ENCODE data around the gene KIF9. TPM values are rescaled to one million over a fixed set of nuclear protein-coding genes. Genes with fewer than 3 reads are reported as not detected.

Gene KIF9
- total RNA-seq, 1 donor from 2014 or later: 7.5 TPM

GRCh38 chr3:47276558-47276957 lies 6.0 kb downstream of the KIF9 start:
- no peak for DNase-seq (ENCODE audit: low read depth)
- Histone ChIP-seq H3K4me2 (ENCODE audit: low read length) (no peak overlapping the region), H3K4me3 (ENCODE audit: insufficient read depth, low read depth, low read length) (no peak overlapping the region), H3K27ac (ENCODE audit: low read depth, low read length) (no peak overlapping the region), H3K4me1 (ENCODE audit: insufficient read depth, low read length) (peaks cover 6% of the 10 kb centered on the region), H4K20me1 (ENCODE audit: insufficient read depth, low read length) (no peaks in the 10 kb centered on the region), H3K27me3 (ENCODE audit: insufficient read depth, low read length) (no peaks in the 10 kb centered on the region), H2AFZ (ENCODE audit: low read depth, low read length) (no peak overlapping the region), H3K36me3 (ENCODE audit: insufficient read depth, low read length) (no peaks in the 10 kb centered on the region), H3K9me3 (ENCODE audit: insufficient read depth, low read depth, low read length) (no peaks in the 10 kb centered on the region), H3K79me2 (ENCODE audit: insufficient read depth, low read length) (peaks cover 7% of the 10 kb centered on the region), H3K9ac (ENCODE audit: low read length) (no peak overlapping the region)
- no peaks in the 10 kb centered on the region for H3K4me1 Mint-ChIP-seq (ENCODE audit: low read depth, unreplicated experiment)
- no peak overlapping the region for H3K4me3 Mint-ChIP-seq (ENCODE audit: unreplicated experiment)
- no peaks in the 10 kb centered on the region for H3K9me3 Mint-ChIP-seq (ENCODE audit: unreplicated experiment)
- H3K36me3 Mint-ChIP-seq (ENCODE audit: low read depth, unreplicated experiment): peaks cover 9% of the 10 kb centered on the region
- no peak overlapping the region for H3K27ac Mint-ChIP-seq (ENCODE audit: unreplicated experiment)
- TF ChIP-seq EZH2 (IDR thresholded peaks at IDR 0.05; ENCODE audit: insufficient read depth, low read length): no peak
- FAIRE-seq: no peak
- no peaks in the 10 kb centered on the region for H3K27me3 Mint-ChIP-seq (ENCODE audit: low read depth, unreplicated experiment)

- FAIRE-seq: no peak
Observed at GRCh38 chr3:47274652-47275051, 7.9 kb downstream of the KIF9 start.

GRCh38 chr3:47273564-47273963 lies 9.0 kb downstream of the KIF9 start:
- Histone ChIP-seq H3K27me3 (ENCODE audit: insufficient read depth, low read length) (no peaks in the 10 kb centered on the region), H3K4me2 (ENCODE audit: low read length) (no peak overlapping the region), H2AFZ (ENCODE audit: low read depth, low read length) (no peak overlapping the region), H3K79me2 (ENCODE audit: insufficient read depth, low read length) (no peaks in the 10 kb centered on the region), H3K4me3 (ENCODE audit: insufficient read depth, low read depth, low read length) (no peak overlapping the region), H3K4me1 (ENCODE audit: insufficient read depth, low read length) (no peaks in the 10 kb centered on the region), H4K20me1 (ENCODE audit: insufficient read depth, low read length) (no peaks in the 10 kb centered on the region), H3K9ac (ENCODE audit: low read length) (no peak overlapping the region), H3K36me3 (ENCODE audit: insufficient read depth, low read length) (no peaks in the 10 kb centered on the region), H3K27ac (ENCODE audit: low read depth, low read length) (no peak overlapping the region), H3K9me3 (ENCODE audit: insufficient read depth, low read depth, low read length) (no peaks in the 10 kb centered on the region)
- H3K27ac Mint-ChIP-seq (ENCODE audit: unreplicated experiment): no peak overlapping the region
- H3K36me3 Mint-ChIP-seq (ENCODE audit: low read depth, unreplicated experiment): peaks cover 9% of the 10 kb centered on the region
- no peak for FAIRE-seq
- no peaks in the 10 kb centered on the region for H3K9me3 Mint-ChIP-seq (ENCODE audit: unreplicated experiment)
- no peak overlapping the region for H3K4me3 Mint-ChIP-seq (ENCODE audit: unreplicated experiment)
- DNase-seq (ENCODE audit: low read depth): no peak
- H3K27me3 Mint-ChIP-seq (ENCODE audit: low read depth, unreplicated experiment): no peaks in the 10 kb centered on the region
- no peaks in the 10 kb centered on the region for H3K4me1 Mint-ChIP-seq (ENCODE audit: low read depth, unreplicated experiment)
- TF ChIP-seq EZH2 (IDR thresholded peaks at IDR 0.05; ENCODE audit: insufficient read depth, low read length) (no peak), CTCF (IDR thresholded peaks at IDR 0.05; ENCODE audit: insufficient read depth, low read depth, low read length) (no peak)

More at GRCh38 chr3:47274652-47275051, 7.9 kb downstream of the KIF9 start:
- Histone ChIP-seq H3K4me3 (ENCODE audit: insufficient read depth, low read depth, low read length) (no peak overlapping the region), H3K27me3 (ENCODE audit: insufficient read depth, low read length) (no peaks in the 10 kb centered on the region), H3K79me2 (ENCODE audit: insufficient read depth, low read length) (no peaks in the 10 kb centered on the region), H3K4me2 (ENCODE audit: low read length) (no peak overlapping the region), H3K4me1 (ENCODE audit: insufficient read depth, low read length) (no peaks in the 10 kb centered on the region), H3K27ac (ENCODE audit: low read depth, low read length) (no peak overlapping the region), H2AFZ (ENCODE audit: low read depth, low read length) (no peak overlapping the region), H3K9me3 (ENCODE audit: insufficient read depth, low read depth, low read length) (no peaks in the 10 kb centered on the region), H3K9ac (ENCODE audit: low read length) (no peak overlapping the region), H4K20me1 (ENCODE audit: insufficient read depth, low read length) (no peaks in the 10 kb centered on the region), H3K36me3 (ENCODE audit: insufficient read depth, low read length) (no peaks in the 10 kb centered on the region)
- H3K27me3 Mint-ChIP-seq (ENCODE audit: low read depth, unreplicated experiment): no peaks in the 10 kb centered on the region
- H3K4me3 Mint-ChIP-seq (ENCODE audit: unreplicated experiment): no peak overlapping the region
- no peak for DNase-seq (ENCODE audit: low read depth)
- no peaks in the 10 kb centered on the region for H3K9me3 Mint-ChIP-seq (ENCODE audit: unreplicated experiment)
- no peaks in the 10 kb centered on the region for H3K4me1 Mint-ChIP-seq (ENCODE audit: low read depth, unreplicated experiment)
- H3K27ac Mint-ChIP-seq (ENCODE audit: unreplicated experiment): no peak overlapping the region
- TF ChIP-seq CTCF (IDR thresholded peaks at IDR 0.05; ENCODE audit: insufficient read depth, low read depth, low read length) (no peak), EZH2 (IDR thresholded peaks at IDR 0.05; ENCODE audit: insufficient read depth, low read length) (no peak)
- H3K36me3 Mint-ChIP-seq (ENCODE audit: low read depth, unreplicated experiment): peaks cover 9% of the 10 kb centered on the region

All from astrocyte (in vitro differentiated cells and primary cell).